ENCODE measurements around the gene TEX9.
"Not testable (repeated sequence)": the region's sequence is repeated elsewhere in the genome, so short reads cannot be mapped to it uniquely, and the experiment has no call there.

Gene TEX9

DNA sequence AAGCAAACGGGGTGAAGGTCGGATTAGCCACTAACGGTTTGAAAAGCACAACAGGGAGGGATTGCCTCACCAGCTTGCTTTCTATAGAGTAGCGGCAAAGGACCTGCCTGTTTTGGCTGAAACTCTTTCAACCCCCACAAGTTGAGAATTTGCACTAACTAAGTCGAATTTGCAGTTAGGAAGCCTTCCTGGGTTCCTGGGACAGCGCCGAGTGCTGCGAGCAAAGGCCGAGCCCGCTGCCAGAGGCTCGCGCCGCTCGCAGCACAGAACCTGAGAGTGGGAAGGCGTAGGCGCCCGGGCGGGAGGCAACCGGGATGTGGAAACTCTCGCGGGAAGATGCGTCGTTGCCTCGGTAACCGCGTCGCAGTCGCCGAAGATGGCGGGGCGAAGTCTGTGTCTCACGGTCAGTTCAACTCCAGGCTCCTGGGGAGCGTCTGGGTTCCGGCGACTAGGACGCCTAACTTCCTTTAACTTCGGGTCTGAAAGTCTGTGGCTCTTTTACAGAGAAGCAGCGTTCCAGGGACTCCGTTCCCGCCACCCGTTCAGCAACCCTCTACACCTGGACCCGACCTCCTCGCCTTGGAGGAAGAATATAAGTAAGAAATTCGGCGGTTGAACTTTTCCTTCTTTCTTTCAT lies at the start of gene TEX9:
TEX9 (plus strand) TSS at position 352 of the 637 bp plus-strand sequence; CDS start at position 377, 25 bp downstream.
- peak; percentile 34 for DNase-seq

DNA sequence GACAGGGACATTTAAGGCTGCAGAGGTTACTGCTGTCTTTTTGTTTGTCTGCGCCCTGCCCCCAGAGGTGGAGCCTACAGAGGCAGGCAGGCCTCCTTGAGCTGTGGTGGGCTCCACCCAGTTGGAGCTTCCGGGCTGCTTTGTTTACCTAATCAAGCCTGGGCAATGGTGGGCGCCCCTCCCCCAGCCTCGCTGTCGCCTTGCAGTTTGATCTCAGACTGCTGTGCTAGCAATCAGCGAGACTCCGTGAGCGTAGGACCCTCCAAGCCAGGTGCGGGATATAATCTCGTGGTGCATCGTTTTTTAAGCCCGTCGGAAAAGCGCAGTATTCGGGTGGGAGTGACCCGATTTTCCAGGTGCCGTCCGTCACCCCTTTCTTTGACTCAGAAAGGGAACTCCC lies 48.7 kb upstream of the TEX9 start:
- DNase-seq, result not testable (repeated sequence)

DNA sequence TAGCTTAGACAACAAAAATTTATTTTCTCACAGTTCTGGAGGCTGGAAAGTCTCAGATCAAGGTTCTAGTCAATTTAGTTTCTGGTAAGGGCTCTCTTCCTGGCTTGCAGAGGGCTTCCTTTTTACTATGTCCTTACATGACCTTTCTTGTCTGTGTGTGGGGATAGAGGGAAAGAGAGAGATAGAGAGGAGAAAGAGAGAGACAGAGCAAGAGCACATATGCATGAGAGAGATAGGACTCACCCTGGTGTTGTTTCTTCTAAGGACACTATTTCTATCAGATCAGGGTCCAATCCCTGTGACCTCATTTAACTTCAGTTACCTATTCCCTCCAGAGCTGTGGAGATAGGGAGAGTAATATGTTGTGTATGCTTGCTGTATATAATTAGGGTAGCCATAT lies 44.9 kb upstream of the TEX9 start:
- DNase-seq, result no peak

DNA sequence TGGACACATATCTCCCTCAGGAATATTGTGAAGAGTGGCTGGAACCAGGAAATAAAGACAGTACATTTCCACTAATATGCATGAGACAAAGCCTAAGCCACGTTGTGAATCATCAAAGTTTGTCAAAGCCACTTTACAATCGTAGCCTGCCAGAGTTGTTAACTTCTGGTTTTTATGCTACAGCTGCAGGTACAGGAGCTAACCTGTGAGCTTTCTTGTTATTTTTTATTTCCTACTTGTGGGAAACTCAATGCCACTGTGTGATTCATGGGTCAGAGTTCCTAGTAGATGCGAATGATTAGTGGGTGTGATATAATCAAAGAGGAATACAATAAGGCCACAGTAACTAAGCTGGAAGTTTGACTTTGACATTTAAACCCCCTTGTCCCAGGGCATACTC lies 44.4 kb upstream of the TEX9 start:
- no peak for DNase-seq

- no peak for DNase-seq
These were observed 42.8 kb upstream of the TEX9 start for GRCh38 chr15:56322444-56322843.

DNA sequence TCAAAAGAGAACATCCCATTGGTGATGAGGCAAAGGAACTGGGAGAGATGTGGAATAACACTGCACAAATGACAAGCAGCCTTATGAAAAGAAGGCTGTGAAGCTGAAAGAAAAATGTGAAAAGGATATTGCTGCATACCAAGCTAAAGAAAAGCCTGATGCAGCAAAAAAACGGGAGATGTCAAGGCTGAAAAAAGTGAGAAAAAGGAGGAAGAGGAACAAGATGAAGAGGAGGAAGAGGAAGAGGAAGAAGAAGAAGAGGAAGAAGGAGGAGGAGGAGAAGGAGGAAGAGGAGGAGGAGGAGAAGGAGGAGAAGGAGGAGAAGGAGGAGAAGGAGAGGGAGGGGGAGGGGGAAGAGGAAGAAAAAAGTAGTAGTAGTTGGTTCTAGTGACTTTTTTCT lies 41.8 kb upstream of the TEX9 start:
- no peak for DNase-seq

GRCh38 chr15:56325186-56325585 lies 40.0 kb upstream of the TEX9 start:
- DNase-seq, result no peak

GRCh38 chr15:56327721-56328502 lies 37.3 kb upstream of the TEX9 start:
- DNase-seq, result no peak

DNA sequence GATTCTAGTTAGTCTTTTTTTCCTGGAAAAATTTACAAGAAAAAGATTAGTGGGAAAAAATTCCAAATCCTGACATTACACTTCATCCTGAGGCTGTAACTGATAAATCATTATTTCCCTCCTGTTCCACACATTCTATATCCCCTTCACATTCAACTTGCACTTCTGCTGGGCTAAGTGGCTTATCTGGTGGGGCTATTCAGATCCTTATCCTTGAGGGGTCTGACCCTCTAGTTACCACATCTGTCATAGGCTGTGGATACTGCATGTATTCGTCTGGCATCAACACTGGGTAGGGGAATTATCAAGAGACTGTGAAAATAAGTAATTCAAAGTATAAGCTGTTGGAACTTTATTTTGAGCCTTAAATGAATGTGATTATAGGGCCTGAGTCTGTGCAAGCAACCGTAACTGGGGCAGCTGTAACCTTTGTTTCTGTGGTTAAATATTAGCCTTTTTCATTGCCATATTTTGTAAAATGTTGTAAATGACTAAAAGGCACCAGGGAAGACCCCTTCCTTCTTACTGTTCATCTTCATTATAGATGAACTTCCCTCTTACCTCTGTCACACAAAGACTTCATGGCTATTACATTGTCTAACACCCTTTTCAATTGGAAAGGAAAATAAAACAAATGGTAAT lies 28.0 kb upstream of the TEX9 start:
- DNase-seq, result no peak

GRCh38 chr15:56339594-56339993 lies 25.6 kb upstream of the TEX9 start:
- no peak for DNase-seq

GRCh38 chr15:56341201-56341600 lies 24.0 kb upstream of the TEX9 start:
- DNase-seq, result no peak

DNA sequence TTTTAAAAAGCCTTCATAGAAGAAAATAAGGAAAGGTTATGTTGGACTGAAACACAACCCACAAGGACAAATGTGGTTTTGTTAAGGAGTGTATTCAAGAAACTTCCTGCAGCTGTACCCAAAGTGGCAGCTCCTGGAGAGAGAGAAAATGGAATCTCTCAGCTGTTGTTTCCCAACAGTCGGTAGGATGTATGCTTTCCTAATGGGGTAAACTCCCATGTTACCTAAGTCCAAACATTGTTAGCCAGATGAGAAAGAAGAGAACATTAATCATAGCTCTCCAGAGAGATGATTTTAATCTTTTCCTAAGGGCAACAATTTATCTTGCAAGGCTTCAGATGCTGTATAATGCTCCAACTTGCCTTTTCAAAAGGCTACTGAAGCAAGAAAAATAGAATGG lies 22.6 kb upstream of the TEX9 start:
- no peak for DNase-seq

DNA sequence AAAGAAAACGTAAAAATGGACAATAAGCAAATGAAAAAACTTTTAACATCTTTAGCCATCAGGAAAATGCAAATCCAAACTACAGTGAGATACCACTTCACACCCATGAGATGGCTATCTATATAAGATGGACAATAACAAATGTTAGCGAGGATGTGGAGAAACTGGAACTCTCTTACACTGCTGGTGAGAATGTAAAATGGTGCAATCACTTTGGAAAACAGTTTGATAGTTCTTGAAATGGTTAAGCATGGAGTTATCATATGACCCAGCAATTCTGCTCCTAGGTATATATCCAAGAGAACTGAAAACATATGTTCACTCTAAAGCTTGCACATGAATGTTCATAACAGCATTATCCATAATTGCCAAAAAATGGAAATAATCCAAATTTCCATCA lies 21.3 kb upstream of the TEX9 start:
- no peak for DNase-seq

DNA sequence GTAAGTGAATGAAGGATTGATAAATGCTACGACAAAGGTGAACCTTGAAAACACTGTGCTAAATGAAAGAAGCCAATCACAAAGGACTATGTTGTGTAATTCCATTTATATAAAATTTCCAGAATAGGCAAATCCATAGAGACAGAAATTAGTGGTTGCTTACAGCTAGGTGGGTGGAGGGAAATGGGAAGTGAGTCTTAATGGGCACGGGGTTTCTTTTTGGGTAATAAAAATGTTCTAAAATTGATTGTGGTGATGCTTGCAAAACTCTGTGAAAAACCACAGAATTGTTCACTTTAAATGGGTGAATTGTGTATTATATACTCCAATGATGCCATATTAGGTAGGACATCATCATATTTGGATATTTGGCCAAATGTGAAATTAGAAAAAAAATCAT lies 20.9 kb upstream of the TEX9 start:
- no peak for DNase-seq

GRCh38 chr15:56346414-56346813 lies 18.8 kb upstream of the TEX9 start:
- no peak for DNase-seq

GRCh38 chr15:56349554-56349953 lies 15.7 kb upstream of the TEX9 start:
- no peak for DNase-seq

- no peak for DNase-seq
These were observed 13.9 kb upstream of the TEX9 start for GRCh38 chr15:56351353-56351752.

- DNase-seq, result no peak
These were observed 13.2 kb upstream of the TEX9 start for GRCh38 chr15:56351957-56352506.

GRCh38 chr15:56353119-56353518 lies 12.1 kb upstream of the TEX9 start:
- no peak for DNase-seq

GRCh38 chr15:56353740-56354139 lies 11.5 kb upstream of the TEX9 start:
- DNase-seq, result no peak

- DNase-seq, result no peak
These were observed 8.6 kb upstream of the TEX9 start for GRCh38 chr15:56356616-56357015.

DNA sequence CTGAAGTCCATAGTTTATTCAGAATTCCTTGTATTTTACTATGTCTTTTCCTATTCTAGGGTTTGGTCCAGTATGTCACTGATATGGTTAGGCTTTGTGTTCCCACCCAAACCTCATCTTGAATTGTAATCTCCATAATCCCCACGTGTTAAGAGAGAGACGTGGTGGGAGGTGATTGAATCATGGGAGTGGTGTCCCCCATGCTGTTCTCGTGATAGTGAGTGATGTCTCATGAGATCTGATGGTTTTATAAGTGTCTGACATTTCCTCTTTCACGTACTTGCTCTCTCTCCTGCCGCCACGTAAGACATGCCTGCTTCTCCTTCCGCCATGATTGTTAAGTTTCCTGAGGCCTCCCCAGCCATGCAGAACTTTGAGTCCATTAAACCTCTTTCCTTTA lies 6.6 kb upstream of the TEX9 start:
- no peak for DNase-seq

DNA sequence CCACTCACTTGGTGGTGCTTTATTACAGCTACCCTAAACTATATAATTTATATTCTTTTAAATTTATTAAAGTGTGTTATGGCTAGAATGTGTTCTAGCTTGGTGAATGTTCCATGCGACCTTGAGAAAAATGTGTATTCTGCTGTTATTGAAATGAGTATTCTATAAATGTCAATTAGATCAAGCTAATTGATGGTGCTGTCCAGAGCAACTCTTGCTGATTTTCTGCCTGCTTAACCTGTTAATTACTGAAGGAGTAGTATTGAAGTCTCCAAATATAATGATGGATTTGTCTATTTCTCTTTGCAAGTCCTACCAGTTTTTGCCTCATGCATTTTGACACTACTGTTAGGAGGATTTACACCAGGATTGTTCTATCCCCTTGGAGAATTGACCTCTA lies 3.2 kb upstream of the TEX9 start:
- DNase-seq, result no peak

DNA sequence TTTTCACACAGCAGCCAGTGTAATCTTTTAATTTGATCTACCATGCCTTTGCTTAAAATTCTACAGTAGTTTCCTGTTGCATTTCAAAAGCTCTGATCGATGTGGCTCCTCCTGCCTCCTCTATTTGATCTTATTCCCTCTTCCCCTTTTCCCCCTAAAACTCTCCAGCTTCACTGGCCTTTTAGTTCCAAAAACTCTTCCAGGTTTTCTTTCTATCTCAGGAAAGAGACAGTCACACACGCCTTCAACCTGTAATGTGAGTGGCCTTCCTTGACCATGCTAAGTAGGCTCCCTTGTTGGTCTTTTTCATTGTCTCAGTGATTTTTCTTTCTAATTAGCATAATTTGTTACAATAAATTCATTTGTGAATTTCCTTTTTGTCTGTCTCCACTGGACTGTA lies 985 bp downstream of the TEX9 start:
- DNase-seq, result no peak

Data from activated CD4-positive, alpha-beta T cell treated with anti-CD3 and anti-CD28 coated beads for 1 hour (primary cell).